ENCODE data around the gene RBMS3.
"Not testable (repeated sequence)": the region's sequence is repeated elsewhere in the genome, so short reads cannot be mapped to it uniquely, and the experiment has no call there.

RBMS3 gene

DNA sequence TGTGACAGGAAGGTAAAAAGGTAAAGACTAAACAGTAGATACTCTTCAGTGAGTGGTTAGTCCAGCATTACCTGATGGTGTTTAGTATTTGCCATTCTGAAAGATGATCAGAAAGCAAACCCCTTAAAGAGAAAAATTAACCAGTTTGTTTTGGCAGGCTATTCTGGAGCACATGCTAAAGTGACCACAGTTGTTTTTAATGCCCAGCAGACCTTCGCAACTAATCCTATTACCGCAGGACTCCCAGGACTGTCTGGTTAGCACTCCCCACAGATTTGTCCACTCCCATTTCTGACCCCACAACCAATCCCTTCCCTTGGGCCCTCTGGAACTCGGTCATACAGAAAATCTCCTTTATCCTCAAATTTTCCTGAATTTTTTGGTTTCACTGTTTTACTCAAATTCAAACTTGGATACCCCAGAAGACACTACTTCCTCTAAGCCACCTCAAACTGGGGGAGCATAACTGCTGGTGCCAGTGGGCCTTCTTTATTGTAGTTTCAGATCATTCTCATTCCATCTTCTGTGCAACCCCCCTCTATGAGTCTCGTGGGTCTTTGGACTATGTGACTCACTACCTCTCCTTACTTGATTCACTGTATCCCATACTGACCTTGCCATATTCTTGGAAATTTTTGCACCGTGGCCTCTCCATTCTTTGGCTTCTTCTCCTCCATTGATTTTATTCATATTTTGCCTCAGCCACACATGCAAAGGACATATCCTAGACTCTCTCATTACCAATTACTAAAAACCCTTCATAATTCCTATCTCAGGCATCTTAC, 104.4 kb downstream of the RBMS3 start:
- no peak for DNase-seq (ENCODE audit: low read depth in 2 of 2)

DNA sequence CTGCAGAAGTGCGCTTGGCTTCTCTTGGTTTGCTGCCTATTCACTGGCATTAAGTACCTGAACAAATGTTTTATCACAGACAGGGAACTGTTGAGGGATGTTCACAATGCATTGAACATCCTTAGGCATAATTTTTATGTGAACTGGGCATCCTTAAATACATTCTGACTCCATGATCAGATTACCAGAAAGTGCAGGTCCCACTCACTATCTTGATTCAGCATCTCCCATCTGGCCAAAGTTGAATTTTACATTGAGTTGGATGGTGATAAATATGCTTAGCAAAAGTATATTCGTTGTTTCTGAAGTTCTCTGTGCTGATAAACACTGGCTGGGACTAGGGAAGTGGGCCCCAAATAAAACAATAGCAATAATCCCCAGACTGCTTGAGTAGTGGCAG, 108.5 kb downstream of the RBMS3 start:
- DNase-seq (ENCODE audit: low read depth in 2 of 2) = no peak

DNA sequence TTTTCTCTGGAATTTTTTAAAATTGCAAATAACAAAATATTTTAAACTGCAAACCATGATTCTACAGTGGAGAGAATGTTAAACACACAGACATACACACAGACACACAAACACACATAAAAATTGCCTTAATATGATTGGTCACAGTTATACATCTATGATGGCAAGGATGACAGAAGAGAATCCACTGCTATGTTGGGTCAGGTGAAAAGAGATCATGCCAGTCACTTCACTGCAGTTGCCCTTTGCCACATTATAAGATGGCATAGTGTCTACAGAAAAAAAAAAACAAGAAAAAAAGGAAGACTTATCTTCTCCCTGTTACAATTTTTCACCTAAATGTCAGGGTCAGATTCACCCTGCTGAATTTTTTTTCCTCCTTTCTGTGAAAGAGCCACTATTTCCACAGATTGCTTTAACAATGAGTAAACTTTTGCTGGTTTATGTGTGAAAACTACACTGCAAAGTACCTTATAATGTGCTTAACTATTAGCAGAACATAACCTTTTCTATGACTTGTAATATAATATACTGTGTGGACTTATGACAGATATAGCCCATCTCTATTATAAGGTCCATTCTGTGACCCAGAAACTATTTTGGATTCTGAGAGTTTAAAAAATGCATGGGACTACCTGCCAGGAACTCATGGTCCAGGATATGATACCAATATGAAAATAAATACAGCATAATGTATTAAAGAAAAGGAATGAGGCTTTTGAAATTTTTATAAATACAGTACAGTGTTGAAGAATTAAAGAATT, 111.9 kb downstream of the RBMS3 start:
- no peak for DNase-seq (ENCODE audit: low read depth in 2 of 2)

DNA sequence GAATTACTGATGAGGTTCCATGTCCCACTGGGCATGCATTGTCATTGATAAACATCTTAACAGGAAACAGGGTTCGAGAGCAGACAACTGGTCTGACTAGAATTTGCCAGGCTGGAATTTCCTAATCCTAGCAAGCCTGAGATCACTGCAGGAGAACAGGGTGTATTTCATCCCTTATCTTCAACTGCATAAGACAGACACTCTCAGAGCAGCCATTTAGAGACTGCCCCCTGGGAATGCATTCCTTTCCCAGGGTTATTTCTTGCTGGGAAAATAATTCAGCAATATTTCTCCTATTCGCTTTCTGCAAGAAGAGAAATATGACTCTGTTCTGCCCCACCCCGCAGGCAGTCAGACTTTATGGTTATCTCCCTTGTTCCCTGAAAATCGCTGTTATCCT, 113.1 kb downstream of the RBMS3 start:
- not testable (repeated sequence) for DNase-seq (ENCODE audit: low read depth in 2 of 2)

DNA sequence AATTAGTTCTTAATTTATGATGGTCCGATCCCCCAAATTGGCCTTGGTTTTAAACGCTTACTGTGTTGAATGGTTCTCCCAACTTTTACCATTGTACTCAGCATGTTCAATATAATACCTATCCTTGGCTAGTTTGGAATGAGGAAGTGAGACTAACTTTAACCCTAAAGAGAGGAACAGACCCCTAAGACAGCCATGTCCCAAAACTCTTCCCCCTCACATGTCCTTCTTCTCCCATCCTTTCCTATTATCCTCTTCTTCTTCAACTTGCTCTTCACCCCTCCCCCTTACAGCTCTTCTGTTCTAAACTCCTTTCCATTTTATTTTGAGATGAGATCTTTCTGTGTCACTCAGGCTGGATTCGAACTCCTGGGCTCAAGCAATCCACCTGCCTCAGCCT, 116.5 kb downstream of the RBMS3 start:
- no peak for DNase-seq (ENCODE audit: low read depth in 2 of 2)

DNA sequence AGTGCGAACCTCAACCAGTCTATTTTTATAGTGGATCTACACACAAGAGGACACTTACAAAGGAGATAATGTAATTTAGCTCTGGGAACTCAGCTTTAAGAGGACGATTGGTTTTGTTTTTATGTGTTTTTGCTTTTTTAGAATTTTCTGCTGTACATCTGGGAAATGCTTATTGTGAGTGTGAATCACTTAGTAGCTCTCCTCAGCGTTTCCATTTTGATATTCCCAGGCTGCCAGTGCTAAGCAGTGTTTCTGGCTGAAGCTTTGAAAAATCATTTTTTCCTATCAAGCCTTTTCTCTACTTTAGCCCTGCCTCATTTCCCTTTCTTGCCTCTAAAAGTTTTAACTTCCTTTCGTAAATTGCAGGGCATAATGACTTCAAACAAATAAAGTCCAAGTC, 117.9 kb downstream of the RBMS3 start:
- DNase-seq (ENCODE audit: low read depth in 2 of 2) = no peak

DNA sequence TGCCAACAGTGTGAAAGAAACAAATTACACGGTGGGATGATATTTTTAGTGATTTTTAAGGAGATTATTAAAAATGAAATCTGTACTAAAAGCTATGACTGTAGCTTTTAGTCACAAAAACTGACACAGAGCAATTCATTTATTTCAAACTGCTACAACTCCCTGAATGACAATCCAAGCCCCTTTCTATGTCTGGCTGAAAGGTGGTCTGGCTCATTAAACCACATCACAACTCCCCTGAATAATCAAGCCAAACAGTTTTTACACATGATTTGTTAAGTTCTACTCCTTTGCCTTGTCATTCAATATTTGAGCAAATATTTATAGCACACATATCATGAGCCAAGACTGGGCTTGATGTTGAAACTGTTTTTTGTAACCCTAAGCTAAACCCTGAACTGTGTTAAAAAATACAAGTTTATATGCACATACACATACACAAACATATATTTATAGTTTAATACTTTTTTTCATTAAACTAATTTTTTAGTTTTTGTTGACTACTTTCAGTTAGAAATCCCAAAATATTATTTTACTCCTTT, 125.5 kb downstream of the RBMS3 start:
- no peak for DNase-seq (ENCODE audit: low read depth in 2 of 2)

DNA sequence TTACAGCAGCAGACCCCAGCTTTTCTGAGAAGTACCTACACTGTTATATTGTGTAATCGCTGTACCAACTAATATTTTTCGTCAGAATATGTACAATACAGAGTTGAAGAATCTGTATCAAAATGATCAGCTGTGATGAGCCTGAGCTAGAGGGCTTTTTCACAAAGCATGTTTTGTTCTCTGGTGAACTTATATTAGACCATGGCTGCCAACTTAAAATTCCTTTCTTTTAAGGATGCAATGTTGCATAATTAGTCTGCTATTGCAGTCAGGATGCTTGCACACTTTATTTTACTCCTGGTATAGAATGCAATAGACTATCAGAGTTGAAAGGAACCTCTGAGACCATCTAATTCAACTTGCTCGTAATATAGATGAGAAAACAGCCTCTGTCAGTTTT, 127.8 kb downstream of the RBMS3 start:
- no peak for DNase-seq (ENCODE audit: low read depth in 2 of 2)

DNA sequence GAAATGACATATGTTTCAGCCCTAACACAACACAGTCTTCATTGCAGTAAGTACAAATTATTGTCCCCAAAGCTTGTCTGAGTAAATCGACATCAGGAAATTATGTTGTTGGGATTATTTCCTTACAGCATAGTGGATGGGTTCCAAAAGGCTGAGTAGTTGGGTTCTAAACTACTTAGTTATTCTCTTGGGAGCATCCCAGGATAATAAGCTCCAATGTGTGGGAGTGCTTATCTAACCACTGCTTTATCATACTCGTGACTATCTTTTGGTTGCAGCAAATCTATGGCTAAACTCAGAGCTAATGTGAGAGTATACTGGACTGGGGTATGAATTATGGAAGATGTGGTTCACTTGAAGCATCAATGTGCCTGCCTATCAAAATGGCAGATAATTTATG, 128.5 kb downstream of the RBMS3 start:
- no peak for DNase-seq (ENCODE audit: low read depth in 2 of 2)

DNA sequence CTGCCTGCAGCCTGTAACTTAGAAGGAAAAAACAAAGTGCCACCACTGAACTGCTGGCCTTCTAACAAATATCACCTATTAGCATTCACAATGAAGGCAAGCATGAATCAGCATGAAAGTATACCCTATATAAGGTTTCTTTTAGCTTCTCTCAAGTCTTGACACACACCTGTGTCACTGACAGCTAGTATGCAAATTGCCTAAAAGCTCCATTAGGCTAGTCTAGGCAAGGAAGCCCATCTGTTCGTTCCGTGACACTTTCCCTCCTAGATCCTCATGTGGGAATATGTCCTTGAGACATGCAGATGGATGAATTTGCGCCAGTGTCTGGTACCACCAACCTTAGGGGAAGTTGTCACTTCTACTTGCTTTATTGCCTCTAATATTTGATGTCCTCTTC, 129.3 kb downstream of the RBMS3 start:
- no peak for DNase-seq (ENCODE audit: low read depth in 2 of 2)

DNA sequence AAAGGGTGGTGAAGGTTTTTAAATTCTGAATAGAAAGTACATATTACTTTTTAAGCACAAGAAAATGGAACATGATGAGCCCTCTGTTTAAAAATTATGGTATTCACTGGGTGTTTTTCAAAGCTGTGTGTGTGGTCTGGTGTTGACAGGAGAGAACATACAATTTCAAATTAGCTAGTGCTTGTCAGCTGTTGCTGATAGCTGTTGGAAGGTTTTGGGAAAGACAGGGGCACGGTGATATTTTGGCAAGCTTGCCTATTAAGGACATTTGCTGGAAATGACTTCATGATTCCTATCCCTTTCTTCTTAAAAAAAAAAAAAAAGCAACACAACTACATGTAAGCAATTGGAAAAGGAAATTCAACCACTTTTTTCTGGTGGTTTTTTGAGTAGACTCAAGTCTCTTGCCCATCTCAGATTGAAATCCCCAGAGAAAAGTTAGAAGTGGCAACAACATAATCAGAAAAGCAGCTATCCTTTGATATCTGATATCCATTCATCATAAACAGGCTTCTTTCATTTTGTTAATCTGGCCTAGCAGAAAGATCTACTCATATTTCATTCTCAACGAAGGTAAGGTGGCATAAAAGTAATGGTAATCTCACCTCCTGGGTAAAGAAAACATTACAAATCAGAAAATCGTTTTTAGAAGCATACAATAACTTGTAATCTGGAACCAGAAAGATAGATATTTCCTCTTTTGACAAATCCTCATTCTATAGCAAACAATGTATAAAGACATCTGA, 130.0 kb downstream of the RBMS3 start:
- DNase-seq (ENCODE audit: low read depth in 2 of 2) = no peak

DNA sequence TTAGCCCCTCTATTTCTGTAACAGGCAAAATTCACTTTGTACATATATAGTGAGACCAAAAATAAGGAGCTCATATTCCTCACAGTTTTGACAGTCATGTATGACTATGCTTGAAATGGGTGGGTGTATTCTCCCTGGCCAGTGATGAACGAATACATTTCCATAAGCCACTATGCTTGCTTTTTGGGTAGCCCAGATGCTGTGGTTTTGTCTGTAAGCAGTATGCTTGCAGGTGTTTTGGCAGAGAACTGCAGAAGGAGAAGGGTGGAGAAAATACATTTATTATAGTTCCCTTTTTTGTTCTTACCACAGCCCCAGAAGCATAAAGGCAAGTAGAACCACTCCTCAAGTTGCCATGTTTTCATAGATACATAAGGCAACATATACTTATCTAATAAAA, 131.2 kb downstream of the RBMS3 start:
- DNase-seq (ENCODE audit: low read depth in 2 of 2) = no peak

DNA sequence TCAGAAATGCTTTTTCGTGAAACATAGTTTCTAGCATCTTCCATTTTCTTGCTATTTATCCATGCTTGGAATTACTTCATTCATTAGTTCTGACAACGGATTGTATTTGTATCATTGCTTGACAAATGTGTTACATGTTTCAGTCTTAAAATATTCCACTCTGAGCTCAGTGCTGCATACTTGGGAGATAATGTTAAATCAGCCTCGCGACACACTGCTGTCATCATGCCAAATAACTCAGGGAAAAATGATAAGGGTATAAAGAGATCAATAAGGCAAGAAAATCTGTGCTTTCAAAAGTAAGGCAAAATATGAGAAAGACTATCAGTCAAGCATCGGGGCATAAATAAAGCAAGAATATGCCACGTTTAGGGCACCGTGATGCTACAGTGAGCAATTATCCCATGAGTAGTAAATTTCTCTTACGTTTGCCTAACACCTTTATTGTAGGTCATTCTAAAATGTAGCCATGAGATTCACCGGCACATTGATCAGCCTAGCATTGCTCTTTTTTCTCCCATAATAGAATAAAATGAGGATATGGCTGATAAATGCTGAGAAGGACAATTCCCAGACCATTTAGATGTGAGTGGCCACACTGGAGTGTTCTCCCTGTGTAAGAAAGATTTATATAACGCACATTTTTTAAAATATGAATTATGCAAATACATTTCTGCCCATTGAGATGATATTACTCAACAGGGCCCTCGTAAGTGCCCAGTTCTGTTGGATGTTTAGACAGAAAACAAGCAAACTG, 133.8 kb downstream of the RBMS3 start:
- DNase-seq (ENCODE audit: low read depth in 2 of 2) = no peak

DNA sequence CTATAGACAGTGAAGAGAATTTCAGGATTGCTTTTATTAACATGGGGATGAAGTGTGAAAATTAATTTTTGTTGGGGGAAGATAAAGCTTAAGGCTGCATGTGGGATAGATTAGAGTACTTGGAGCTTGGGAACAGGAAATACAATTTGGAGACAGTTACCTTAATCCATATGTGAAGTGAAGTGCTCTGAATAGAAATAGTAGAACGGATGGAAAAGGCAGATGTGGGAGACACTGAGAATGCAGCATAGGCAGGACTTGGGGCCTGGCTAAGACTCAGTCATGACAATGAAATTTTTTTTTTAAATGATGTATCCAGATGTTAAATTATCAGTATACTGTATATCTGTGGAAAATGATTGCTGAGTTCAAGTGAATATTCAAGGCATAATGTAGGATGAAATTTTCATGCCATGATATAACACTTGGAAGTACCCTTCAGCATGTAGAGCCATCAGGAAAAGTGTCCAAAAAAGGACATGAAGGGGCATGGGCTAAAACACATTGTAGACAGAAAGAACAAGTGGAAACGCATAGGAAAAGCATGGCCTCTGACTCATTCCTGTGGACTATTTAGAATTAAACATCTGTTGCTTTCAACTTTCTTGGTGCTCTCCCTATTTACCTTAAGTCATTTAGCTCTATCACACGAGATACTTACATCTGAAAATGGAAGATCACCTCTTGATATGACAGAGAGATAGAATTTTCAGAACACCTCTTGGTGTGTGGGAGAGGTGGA, 134.8 kb downstream of the RBMS3 start:
- no peak for DNase-seq (ENCODE audit: low read depth in 2 of 2)

DNA sequence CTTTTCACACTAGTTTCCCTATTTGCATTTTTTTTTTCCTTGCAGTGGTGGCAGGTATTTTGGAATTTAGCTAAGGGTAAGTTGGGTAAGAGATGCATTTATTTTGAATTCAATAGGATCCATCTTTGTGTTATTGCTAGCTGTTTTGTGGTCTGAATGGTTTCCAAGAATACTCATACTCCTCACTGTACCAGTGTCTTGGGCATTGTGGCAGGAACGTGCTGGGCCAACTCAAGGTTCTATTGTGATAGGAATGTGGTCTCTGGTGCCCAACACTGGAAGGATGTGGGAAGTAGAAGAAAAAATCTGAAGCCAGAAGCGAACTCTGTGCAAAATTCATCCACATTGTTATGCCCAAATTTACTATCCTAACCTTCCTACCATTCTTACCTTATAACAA, 135.6 kb downstream of the RBMS3 start:
- no peak for DNase-seq (ENCODE audit: low read depth in 2 of 2)

DNA sequence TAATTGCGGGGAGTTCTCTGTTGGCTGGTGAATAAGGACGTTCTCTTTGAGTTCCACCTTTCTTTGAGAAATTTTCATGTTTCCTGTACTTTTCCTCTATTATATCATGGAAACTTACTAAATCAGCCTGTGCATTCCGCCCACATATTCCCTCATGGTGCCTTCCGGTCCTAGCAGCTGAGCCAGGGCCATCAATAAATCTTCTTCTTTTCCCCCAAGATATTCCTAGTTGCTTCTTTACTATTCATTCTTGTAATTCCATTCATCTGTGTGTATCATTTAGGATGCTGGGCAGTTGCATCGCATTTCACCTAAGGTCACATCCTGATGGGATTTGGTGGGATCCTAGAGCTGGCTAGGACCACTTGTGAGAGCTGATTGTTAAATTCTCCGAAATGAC, 139.2 kb downstream of the RBMS3 start:
- no peak for DNase-seq (ENCODE audit: low read depth in 2 of 2)

DNA sequence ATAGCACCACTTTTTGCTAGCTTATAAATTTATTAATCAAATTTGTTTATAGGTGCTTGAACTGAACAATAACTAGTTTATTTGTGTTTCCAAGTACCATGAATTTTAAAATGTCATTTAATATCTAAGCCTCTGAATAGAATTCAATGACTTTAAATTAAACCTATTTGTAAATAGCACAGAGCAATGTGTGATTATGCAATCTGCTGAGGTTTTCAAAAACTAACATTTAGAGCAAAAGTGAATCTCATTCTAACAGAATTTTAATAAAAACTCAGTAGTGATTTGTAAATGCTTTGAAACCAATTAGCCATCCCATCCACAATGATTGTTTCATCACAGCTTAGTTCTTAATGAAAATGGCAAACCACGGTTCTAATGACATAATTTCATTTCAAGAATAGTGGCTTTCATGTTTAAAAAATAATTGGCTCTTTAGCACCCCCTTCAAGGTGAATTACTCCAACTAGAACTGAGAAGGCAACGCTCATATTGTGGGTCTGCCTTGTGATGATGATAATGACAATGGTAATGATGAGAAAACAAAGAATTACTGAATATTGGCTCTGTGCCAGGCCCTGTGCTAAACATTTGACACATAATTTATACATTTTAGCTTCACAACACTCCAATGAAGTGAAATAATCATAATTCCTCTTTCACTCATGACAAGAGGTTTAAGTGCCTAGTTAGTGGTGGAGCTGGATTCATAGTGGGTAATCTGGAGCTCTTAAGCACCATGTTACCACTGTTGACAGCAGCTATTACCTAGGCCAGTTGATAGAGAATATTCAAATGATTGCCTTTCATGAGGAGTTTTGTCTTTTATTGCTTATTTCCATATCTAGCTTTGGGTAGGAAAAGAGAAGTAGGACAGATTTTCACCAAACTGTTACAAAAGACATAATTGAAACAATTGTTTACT, 145.7 kb downstream of the RBMS3 start:
- DNase-seq (ENCODE audit: low read depth in 2 of 2) = no peak

DNA sequence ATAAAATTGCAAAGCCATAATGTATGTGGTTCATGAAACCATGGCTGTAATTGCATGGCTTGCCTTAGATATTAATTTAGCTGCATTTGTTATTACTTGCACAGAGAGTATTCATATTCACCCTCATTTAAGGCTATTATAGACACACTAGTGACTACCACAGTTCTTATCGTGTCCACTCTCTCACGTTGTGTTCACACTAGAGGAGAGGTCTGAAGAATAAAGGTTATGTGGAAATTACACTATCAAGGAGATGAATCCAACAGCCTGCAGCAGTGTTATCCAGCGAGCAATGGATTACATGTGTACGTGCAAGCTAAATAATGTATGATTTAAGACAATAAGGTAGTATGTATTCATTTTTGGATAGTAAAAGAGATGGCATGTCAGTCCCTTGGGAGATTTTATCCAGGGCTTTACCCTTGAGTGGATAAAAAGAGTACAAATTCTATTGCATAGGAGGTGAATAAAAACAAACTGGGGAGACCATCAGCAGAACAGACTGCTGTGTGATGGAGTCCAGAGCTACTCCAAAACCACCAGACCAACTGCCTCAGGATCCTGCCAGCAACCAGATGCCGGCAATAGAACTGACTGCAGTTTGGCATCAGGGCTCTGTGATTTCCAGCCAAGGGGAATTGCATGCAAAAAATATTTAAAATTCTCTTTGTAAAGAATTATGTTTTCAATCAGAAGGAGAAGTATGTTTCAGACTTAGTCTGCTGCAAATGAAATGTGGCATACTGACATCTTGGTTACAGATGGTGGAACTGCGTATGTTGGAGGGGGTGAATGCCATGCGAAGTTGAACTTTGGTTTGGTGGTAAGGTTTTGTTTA, 146.6 kb downstream of the RBMS3 start:
- DNase-seq (ENCODE audit: low read depth in 2 of 2) = no peak

Measured in stimulated activated CD4-positive, alpha-beta T cell treated with anti-CD3 and anti-CD28 coated beads, Interleukin-12 subunit alpha, Interleukin-12 subunit beta, amount 100 ng/mL, for 24 hours (primary cell).